Fibroblast of skin of right biceps (primary cell): ENCODE results near the gene LRRC75A.
"Not testable (repeated sequence)": the region's sequence is repeated elsewhere in the genome, so short reads cannot be mapped to it uniquely, and the experiment has no call there.

Experiments
- DNase-seq: peaks from one replicate; pipeline ENCODE4 v3.0.0-alpha.2; 2013

Gene LRRC75A

DNA sequence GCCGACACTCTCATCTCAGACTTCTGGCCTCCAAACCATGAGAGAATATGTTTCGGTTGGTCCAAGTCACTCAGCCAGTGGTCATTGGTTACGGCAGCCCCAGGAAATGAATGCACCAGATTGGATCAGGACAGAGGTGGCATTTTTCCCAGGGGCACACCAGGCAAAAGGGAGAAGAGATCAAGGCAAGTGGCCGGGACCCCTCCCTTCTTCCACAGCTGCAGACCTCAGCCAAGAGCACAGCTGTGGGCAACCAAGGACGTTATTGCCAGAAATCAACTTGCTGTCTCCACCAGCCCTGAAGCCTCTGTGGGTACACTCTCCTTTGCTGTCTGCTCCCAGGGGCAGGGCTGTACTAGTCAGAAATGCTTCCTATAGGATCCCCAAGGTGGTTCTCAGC lies 20.7 kb downstream of the LRRC75A start:
- no peak for DNase-seq

- no peak for DNase-seq
Measured at GRCh38 chr17:16470265-16470664, 21.7 kb downstream of the LRRC75A start.

DNA sequence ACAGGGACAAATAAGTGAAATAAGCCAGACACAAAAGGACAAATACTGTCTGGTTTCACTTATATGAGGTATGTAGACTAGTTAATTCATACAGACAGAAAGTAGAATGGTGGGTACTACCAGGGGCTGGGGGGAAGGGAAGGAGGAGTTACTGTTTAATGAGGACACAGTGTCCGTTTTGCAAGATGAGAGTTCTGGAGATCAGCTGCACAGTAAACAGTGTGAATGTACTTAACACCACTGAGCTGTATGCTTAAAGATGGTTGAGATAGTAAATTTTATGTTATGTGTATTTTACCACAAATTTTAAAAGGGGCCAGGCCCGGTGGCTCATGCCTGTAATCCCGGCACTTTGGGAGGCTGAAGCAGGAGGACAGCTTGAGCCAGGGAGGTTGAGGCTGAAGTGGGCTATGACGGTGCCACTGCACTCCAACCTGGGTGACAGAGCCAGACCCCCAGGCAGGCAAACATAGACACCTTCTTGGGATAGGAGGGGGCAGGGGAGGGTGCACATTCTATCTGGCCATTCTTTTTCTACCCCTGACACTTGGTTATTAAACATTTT lies 23.5 kb downstream of the LRRC75A start:
- no peak for DNase-seq

DNA sequence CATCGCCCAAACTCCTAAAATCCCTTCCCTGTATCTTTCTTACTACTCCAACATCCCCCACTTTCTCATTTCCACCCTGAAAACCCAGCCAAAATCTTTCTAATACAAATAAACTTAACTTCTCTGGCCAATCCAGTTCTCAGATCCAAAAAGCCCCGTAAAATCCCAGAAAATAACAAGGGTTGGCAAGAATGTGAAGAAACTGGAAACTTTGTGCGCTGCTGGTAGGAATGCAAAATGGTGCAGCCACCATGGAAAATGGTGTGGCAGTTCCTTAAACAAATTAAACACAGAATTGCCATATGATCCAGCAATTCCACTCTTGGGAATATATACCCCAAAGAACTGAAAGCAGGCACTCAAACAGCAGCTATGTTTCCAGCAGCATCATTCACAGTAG lies 24.1 kb downstream of the LRRC75A start:
- no peak for DNase-seq

GRCh38 chr17:16467044-16467443 lies 24.9 kb downstream of the LRRC75A start:
- no peak for DNase-seq

- no peak for DNase-seq
Measured at GRCh38 chr17:16466407-16466806, 25.6 kb downstream of the LRRC75A start.

DNA sequence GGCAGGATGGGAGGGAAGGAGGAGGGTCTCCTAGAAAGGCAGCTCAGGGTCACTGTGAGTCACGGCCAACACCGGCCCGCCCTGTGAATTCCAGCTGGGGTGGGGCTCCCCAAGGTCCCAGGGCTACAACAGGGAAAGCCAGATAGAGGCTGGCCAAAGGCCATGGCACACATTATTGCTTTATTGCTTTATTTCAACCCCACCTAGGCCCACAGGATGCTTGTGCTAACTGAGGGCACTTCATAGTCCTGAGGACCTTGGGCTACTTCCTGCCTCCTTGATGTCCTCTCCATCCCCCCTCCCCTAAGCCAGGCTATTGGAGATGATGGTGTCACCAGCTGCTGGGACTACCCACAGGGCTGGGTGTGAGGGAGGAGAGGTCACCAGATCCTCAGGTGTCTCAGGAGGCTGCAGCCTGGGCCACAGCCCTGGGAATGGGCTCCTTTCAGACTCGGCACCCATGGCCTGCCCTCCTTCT lies 26.1 kb downstream of the LRRC75A start:
- DNase-seq = no peak

DNA sequence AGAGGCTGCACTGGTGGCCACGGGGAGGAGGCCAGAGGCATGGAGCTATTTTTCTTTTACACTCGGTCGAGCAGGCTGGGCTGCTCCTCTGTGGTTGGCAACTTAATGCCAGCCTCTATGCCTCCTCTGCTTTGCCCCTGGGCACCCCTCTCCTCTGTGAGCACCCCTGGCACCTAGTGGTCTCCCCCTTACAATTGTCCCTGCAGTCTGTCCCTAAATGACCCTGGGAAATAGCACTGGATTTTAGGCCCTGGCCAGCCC lies 27.0 kb downstream of the LRRC75A start:
- DNase-seq = no peak

GRCh38 chr17:16464303-16465051 lies 27.5 kb downstream of the LRRC75A start:
- DNase-seq = no peak

DNA sequence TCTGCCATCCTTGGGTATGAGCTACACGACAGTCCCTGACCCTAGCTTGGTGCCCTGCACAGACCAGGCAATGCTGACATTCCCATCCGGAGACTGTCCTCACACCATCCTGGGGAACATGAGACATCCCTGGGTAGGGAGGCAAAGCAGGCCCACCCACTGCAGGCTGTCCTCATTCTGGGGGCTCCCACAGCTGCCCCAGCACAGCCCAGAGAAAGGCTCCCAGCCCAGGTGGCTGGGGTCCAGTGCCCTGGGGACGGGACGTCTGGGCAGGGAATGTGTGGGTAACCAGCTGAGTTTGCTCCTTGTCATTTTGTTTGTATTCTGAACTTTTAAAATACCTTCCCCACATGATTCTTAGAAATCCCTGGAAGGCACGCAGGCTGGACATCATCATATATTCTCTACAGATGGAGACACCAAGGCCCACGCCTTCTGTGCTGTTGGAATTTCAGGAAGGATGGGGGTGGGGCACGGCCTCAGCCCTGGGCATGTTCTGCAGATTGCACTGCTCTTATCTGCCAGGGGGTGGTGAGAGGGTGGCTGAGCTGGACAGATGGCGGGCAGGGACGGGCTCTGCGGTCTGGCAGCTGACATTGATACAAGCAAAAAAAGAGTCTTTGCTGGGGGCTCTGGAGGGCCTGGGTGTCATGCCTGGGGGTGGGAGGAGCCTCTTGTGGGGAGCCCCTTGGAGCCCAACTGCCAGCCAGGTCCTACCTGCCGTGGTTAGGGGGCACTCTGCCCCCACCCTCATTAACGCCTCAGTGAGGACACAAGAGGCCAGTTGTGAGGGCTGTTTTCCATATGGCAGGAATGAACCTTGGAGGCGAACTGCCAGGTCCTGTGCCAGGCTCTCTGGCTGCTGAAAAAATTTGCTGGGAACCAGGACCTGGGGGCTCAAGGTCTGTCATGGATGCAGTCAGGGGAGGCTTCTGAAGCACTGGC lies 28.4 kb downstream of the LRRC75A start:
- peak; percentile 46 for DNase-seq

DNA sequence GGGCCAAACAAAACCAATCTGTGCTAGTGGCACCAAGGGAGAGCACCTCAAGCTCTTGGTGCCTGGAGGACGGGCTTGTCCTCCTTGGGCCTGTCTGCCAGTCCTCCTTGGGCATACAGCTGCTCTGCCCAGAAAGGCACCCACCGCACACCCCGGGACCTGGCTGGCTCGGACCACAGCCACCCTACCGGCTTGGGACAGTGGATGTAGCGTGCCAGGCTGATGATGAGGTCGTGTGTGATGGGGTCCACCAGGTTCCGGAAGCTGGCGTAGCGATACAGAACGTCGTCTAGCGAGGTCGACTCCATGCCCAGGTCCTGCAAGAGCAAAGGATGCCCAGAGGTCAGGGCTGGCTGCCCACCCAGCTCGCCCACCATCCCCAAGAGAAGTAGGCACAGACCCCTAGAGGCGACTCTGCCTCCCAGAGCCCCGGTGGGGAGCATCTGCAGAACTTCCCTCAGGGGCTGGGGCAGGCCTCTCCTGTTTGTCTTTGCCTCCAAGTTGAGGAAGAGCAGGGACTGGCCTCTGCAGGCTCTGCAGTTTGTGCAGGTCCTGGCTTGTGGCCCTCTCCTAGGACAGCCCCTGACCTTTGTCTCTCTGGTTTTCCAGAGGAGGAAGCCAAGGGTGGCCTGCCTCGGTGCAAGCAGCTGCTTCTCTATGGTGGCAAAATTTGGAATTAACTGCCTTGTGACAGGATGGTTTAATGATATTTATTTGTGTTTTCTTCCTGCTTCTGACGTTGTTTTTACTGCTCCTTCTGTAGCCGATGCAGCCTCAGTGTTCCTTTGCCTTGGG lies 29.7 kb downstream of the LRRC75A start:
- DNase-seq = no peak

DNA sequence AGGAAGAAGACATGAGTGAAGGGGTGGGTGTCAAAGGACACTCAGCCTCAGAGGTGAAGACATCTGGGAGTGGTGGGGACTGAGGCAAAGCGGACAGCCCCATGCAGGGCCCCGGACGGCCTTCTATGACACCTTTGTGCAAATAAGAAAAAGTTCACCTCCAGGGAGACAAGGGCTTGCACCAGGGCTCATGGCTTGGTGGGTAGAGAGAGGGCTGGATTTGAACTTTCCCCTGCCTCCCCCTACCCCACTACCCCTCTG lies 30.5 kb downstream of the LRRC75A start:
- DNase-seq = no peak

DNA sequence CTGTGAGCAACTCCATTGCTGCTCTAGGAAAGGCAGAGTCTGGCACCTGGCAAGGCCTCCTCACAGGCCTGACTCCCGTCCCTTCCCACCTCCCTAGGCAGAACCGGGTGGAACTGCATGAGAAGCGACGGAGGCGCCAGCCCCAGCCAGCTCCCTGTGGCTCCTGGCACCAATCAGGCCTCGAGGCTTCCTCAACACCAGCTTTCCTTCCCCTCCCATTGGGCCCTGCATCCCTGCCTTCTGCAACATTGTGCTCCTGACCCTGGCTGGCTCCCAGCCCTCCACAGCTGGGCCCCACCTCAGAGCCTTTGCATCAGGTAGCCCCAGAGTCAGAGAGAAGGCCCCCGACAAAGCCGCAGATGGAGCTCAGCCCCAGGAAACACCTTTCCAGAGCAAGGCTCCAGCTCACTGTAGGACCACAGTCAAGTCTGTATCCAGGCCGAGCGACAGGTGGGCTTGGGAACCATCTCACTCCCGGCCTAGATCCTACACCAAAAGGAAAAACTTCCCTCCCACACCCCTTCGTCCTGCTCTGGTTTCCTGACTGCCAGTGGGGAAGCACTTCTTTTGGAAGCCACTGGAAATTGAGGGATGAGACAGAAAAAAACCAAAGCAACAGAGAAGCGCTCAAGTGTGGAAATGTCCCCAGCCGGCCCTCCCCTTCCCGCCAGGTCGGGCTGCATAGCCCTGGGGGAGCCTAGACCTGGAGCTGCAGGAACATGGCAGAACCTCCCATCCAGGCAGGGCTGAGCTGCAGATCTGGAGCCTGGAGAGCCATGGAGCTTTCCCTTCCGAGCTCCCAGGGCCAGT lies 31.0 kb downstream of the LRRC75A start:
- DNase-seq = no peak

DNA sequence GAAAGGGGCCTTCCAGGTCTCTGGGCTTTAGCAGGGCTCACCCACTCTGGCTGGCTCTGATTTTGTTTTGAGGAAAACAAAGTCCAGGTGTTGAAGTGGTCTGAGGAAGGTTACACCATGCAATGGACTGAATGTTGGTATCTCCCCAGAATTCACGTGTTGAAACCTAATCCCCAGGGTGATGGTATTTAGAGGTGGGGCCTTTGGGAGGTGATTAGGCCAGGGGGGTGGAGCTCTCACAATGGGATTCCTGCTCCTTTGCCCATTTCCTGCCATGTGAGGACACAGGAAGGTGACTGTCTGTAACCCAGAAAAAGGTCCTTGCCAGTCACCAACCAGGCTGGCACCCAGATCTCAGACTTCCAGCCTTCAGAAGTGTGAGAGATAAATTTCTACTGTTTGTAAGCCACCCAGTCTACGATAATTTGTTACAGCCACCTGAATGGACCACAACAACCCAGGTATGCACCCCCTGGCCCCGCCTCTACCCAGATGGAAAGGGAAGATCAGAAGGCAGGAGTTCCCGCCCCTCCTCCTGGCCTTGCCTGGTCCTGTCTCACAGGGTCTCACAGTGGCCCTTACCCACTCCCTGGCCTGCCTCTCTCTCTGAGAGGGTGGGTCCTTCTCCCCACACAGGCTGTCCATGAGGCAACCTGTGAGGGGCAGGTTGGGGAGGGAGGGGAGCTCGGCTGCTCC lies 32.0 kb downstream of the LRRC75A start:
- DNase-seq = no peak

DNA sequence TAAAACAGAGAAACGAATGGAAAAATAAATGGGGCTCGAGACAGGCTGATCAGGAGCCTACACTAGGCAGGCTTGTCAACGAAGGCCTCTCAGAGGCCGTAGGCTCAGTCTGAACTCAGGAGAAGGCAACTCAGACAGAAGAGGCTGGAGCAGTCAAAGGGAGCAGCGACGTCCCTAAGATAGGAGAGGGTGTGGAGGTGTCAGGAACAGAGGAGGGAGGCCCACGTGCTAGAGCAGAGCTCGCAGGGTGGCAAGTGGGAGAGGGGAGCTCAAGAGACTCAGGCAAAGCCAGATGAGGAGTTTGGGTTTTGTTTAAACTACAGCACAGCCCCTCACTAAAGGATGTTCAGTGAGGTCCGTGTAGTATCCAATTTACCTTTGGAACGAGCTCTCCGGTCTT lies 32.7 kb downstream of the LRRC75A start:
- no peak for DNase-seq

- no peak for DNase-seq
Measured at GRCh38 chr17:16456742-16457316, 35.2 kb downstream of the LRRC75A start.

GRCh38 chr17:16455997-16456741 lies 35.8 kb downstream of the LRRC75A start:
- DNase-seq = no peak

DNA sequence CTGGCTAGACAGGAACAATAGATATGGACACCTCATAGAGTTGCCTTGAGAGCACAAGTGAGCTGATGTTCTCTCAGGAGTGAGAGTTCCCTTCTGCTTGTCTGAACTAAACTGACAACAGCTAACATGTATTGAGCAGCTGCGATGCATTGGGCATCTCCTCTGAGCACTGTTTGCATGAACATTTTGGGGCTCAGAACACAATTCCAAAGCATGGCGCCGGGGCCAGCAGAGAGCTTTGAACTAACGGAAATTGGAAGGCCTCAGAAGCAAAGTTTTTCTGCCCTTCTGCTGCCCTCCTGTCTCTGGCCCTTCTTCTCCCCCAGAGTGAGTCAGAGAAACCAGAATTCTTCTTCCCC lies 38.5 kb downstream of the LRRC75A start:
- no peak for DNase-seq

DNA sequence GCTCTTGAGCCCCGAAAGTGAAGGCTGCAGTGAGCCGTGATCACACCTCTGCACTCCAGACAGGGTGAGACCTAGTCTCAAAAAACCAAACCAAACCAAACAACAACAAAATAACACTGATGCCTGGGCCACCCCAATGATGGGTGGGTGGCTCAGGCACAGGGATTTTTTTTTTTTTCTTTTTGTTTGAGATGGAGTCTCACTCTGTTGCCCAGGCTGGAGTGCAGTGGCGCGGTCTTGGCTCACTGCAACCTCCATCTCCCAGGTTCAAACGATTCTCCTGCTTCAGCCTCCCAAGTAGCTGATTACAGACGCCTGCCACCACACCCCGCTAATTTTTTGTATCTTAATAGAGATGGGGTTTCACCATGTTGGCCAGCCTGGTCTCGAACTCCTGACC lies 39.7 kb downstream of the LRRC75A start:
- DNase-seq = not testable (repeated sequence)

DNA sequence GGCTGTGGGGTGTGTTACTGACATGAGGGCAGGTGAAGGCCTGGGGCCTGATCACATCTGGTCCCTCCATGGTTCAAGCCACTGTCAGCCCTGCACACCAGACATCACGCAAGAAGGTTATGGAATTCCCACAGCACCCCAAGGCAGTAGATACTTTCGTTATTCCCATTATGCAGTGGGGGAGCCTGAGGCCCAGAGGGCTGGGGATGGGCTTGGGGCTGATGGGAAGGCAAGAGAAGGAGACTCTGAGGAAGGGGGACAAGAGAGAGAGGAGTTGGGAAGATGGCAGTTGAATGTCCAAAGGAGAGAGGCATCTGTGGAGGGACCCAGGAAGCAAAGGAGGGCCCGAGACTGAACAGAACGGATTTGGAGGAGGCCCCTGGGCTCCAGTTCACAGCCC lies 42.0 kb downstream of the LRRC75A start:
- DNase-seq = no peak

DNA sequence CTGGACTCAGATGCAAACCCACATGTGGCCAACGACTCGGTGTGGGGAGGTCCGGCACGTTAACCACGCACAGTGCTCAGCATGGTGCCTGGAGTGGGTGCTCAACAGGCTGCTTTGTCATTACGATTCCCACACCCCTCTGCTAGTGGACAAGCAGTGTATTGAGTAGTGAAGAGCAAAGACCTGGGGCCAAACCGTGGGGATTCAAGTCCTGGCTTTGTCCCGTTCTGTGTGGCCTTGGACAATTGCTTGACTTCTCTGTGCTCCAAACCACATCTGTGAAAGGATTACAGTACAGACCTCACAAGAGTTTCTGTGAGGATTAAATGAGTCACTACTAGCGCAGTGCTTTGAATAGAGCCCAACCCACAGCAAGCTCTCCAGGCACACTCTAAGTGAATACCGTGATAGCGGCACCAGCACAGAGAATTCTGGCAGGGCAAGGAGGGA lies 42.8 kb downstream of the LRRC75A start:
- DNase-seq = peak; percentile 61
